ENCODE results near the gene TMED3.

- no peak for TF ChIP-seq CTCF (IDR thresholded peaks at IDR 0.05)
- TF ChIP-seq POLR2AphosphoS5 (IDR thresholded peaks at IDR 0.05; ENCODE audit: insufficient read depth in 1 of 2, low read depth in 1 of 2) = no peak
These were observed 41.3 kb downstream of the TMED3 start for GRCh38 chr15:79352206-79352605.
